Keratinocyte (primary cell): ENCODE measurements around the gene HOXB8. TPM values are rescaled to one million over a fixed set of nuclear protein-coding genes. Genes with fewer than 3 reads are reported as not detected.

Experiments used
- DNase-seq: peaks from one replicate; pipeline ENCODE4 v3.0.0-alpha.2; 2011; ENCODE audit warnings: low read depth, missing footprints, low spot score
- FAIRE-seq: peaks from 2 replicates; lab custom pipeline; 2011; peaks lifted over from hg19 to GRCh38; lab: Jason Lieb, UNC
- H2AFZ ChIP-seq: 2 replicates; pipeline ENCODE4 v1.6.0; 2012; ENCODE audit warnings: low read length, control low read depth, inconsistent platforms; ENCODE audit not compliant: control insufficient read depth
- H3K27ac ChIP-seq: 2 replicates; pipeline ENCODE4 v1.5.1; 2011; ENCODE audit warnings: low read length; ENCODE audit not compliant: control insufficient read depth, insufficient read depth
- H3K27me3 ChIP-seq: 3 replicates; pipeline ENCODE4 v1.6.0; 2011; ENCODE audit warnings: low read length; ENCODE audit not compliant: control insufficient read depth, insufficient read depth; ENCODE audit errors: extremely low read depth
- H3K36me3 ChIP-seq, 2 experiments: 2 replicates in 1 of 2; 3 replicates in 1 of 2; pipeline ENCODE4 v1.5.1; 2011; ENCODE audit warnings: low read length in 2 of 2, mild to moderate bottlenecking in 1 of 2; ENCODE audit not compliant: control insufficient read depth in 2 of 2, insufficient read depth in 2 of 2; ENCODE audit errors: extremely low read depth in 1 of 2
- H3K4me1 ChIP-seq: 3 replicates; pipeline ENCODE4 v1.5.1; 2011; ENCODE audit warnings: low read length; ENCODE audit not compliant: control insufficient read depth, insufficient read depth; ENCODE audit errors: extremely low read depth
- H3K4me2 ChIP-seq: 3 replicates; pipeline ENCODE4 v1.6.0; 2011; ENCODE audit warnings: low read depth, low read length; ENCODE audit not compliant: control insufficient read depth, insufficient read depth; ENCODE audit errors: extremely low read depth
- H3K4me3 ChIP-seq, 3 experiments: fragments of 200-600 bp in 1 of 3; sonication (generic) in 1 of 3; 2 replicates in 2 of 3; 3 replicates in 1 of 3; pipeline ENCODE4 v1.5.1; 2011 to 2016; ENCODE audit warnings: low read length in 3 of 3, mild to moderate bottlenecking in 3 of 3, control low read depth in 2 of 3, inconsistent platforms in 1 of 3, low read depth in 1 of 3, mixed read lengths in 1 of 3, mixed run types in 1 of 3, moderate library complexity in 1 of 3; ENCODE audit not compliant: control insufficient read depth in 2 of 3, insufficient read depth in 2 of 3; ENCODE audit errors: extremely low read depth in 1 of 3
- H3K79me2 ChIP-seq: 2 replicates; pipeline ENCODE4 v1.6.0; 2012; ENCODE audit warnings: low read length; ENCODE audit not compliant: control insufficient read depth, insufficient read depth
- H3K9ac ChIP-seq: 3 replicates; pipeline ENCODE4 v1.6.0; 2011; ENCODE audit warnings: low read length; ENCODE audit not compliant: control insufficient read depth, insufficient read depth; ENCODE audit errors: extremely low read depth
- H3K9me1 ChIP-seq: 3 replicates; pipeline ENCODE4 v1.6.0; 2011; ENCODE audit warnings: low read length; ENCODE audit not compliant: control insufficient read depth, insufficient read depth; ENCODE audit errors: extremely low read depth
- H3K9me3 ChIP-seq: 2 replicates; pipeline ENCODE4 v1.5.1; 2012; ENCODE audit warnings: low read depth, low read length; ENCODE audit not compliant: control insufficient read depth
- H4K20me1 ChIP-seq: 3 replicates; pipeline ENCODE4 v1.6.0; 2011; ENCODE audit warnings: low read length; ENCODE audit not compliant: control insufficient read depth, insufficient read depth; ENCODE audit errors: extremely low read depth
- CTCF ChIP-seq, 3 experiments: IDR thresholded peaks in 1 of 3; conservative IDR thresholded peaks in 1 of 3; optimal IDR thresholded peaks in 1 of 3; 2 replicates in 2 of 3; 3 replicates in 1 of 3; pipeline versions ENCODE3 to v1.5.1; 2011; ENCODE audit warnings: low read length in 3 of 3, mild to moderate bottlenecking in 3 of 3, moderate library complexity in 2 of 3, control low read depth in 1 of 3, inconsistent platforms in 1 of 3; ENCODE audit not compliant: insufficient read depth in 2 of 3; ENCODE audit errors: extremely low read depth in 1 of 3
- EZH2 ChIP-seq: IDR thresholded peaks from one replicate; pipeline ENCODE4 v1.6.1; 2012; ENCODE audit warnings: inconsistent platforms, mild to moderate bottlenecking, low read length, moderate library complexity
- dilution Hi-C: fragments of 300-500 bp; cut with MboI; formaldehyde crosslinking; loops from one replicate; pipeline ENCODE4 v1.7.0; 2020; ENCODE audit warnings: low sequenced_read_pairs; ENCODE audit not compliant: extremely low pct_ligation_motif_present
- polyA plus RNA-seq, 5 experiments: library from polyadenylated mRNA; depleted of rRNA in 3 of 5; stranded (reverse) in 3 of 5; stranded (forward) in 1 of 5; unstranded in 1 of 5; fragments of >200 nt; gene quantifications; 1 replicate in 1 of 5; 2 replicates in 3 of 5; 3 replicates in 1 of 5; pipeline versions ENCODE4 v1.2.1 to v1.2.3, GENCODE V29; 2011 to 2012; ENCODE audit warnings: missing spikeins in 2 of 5, low read depth in 1 of 5, low replicate concordance in 1 of 5

The HOXB8 gene
- polyA plus RNA-seq, 1 donor (not counting 4 experiments of a cell fraction or from before 2014, with no cell fraction given), result not detected

DNA sequence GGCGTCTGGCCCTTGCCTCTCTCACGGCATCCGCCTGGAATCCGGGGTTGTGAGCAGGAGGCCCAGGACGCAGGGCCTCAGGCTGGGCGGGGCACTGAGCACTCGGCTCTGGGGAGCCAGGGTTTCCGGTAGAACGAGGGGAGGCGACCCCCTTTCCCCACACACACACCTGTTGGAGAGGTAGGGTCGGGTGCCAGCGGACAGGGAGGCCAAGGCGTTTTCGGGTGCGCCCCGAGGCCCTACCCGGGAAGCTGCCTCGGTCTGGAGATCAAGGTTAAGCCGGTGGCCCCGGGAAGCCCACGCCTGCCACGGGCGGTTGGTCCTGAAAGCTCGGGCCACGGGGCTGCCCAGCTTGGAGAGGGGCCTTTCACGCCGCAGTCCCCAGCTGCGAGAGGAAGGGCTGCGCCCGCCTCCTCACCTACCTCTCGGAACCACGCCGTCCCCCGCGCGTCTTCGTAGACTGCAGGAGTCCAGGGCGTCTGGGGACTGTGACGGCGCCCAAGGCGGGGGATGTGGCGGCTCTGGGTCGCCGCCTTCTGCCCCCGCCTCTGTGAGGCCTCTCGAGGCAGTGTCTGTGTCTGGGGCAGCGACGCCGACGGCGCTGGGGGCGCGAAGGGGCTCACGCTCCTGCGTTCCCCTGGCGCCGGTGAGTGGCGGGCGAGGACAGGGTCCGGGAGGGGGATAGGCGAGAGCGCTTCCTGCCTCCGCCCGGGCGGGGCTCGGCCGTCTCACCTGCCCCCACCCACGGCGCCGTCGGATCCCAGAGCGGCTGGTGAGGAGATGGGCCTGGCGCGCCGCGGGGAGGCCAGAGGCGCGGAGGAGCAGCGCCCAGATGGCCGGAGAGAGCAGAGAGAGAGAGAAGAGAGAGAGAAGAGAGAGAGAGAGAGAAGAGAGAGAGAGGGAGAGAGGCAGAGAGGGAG lies 31.4 kb upstream of the HOXB8 start:
- Histone ChIP-seq H3K27ac (no peak overlapping the region), H3K79me2 (no peaks in the 10 kb centered on the region)

DNA sequence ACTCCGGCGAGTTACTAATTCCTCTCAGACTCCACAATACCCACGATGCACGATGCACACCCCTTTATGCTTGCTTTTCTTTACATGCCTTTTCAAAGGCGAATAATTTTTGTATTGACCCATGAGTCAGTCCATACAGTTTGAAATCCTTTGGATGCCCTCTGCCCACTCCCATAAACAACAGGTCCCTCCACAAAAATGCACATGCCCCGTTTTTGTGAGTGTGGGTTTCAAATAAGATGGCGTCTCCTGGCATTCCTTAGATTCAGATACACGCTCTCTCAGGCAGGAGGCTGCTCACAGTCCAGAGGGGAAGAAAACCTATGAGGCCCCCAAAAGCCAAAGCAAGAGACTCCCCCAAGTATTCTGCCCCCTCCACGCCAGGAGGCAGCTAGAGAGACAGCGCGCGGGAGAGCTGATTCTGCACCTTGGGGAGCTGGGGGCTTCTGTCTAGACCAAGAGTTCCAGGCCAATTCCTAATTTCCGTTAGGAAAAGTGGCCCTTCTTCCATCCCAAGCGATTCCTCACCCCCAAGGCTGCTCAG lies 30.6 kb upstream of the HOXB8 start:
- Histone ChIP-seq H3K9me3 (no peaks in the 10 kb centered on the region), H2AFZ (no peak overlapping the region), H3K79me2 (no peaks in the 10 kb centered on the region), H3K9me1 (no peaks in the 10 kb centered on the region), H3K36me3 (no peaks in the 10 kb centered on the region), H3K4me3 (no peak overlapping the region), H3K27me3 (peaks cover 88% of the 10 kb centered on the region), H3K4me2 (no peak overlapping the region), H3K9ac (no peak overlapping the region), H4K20me1 (peaks cover 2% of the 10 kb centered on the region), H3K4me1 (no peaks in the 10 kb centered on the region), H3K27ac (no peak overlapping the region)
- FAIRE-seq (no peak), DNase-seq (no peak)
- TF ChIP-seq EZH2 (peak; percentile 21), CTCF (optimal IDR thresholded peaks at IDR 0.05 in 1 of 3, IDR thresholded peaks at IDR 0.05 in 1 of 3, conservative IDR thresholded peaks at IDR 0.05 in 1 of 3; ENCODE audit: extremely low read depth in 1 of 3, insufficient read depth in 2 of 3, low read length in 3 of 3) (no peak)
- dilution Hi-C loops, result no loop called here

More for the DNA sequence above, 31.4 kb upstream of the HOXB8 start:
- DNase-seq (no peak), FAIRE-seq (no peak)
- no peak overlapping the region for H2AFZ ChIP-seq
- no peak overlapping the region for H3K4me2 ChIP-seq
- H4K20me1 ChIP-seq, result peaks cover 2% of the 10 kb centered on the region
- no peak overlapping the region for H3K9ac ChIP-seq
- no peaks in the 10 kb centered on the region for H3K36me3 ChIP-seq
- peak; percentile 35 for TF ChIP-seq EZH2
- TF ChIP-seq CTCF (optimal IDR thresholded peaks at IDR 0.05 in 1 of 3, IDR thresholded peaks at IDR 0.05 in 1 of 3, conservative IDR thresholded peaks at IDR 0.05 in 1 of 3; ENCODE audit: extremely low read depth in 1 of 3, insufficient read depth in 2 of 3, low read length in 3 of 3), result no peak
- no peaks in the 10 kb centered on the region for H3K4me1 ChIP-seq
- H3K27me3 ChIP-seq, result peaks cover 81% of the 10 kb centered on the region
- H3K9me3 ChIP-seq, result no peaks in the 10 kb centered on the region
- H3K9me1 ChIP-seq, result no peaks in the 10 kb centered on the region
- H3K4me3 ChIP-seq, result no peak overlapping the region
- dilution Hi-C loops, result no loop called here
